ENCODE measurements around the gene CHKB.

Gene CHKB

GRCh38 chr22:50600538-50600937, 17.9 kb upstream of the CHKB start, which contains the start of gene MAPK8IP2:
TSS of gene MAPK8IP2 (plus strand) at chr22:50600793. CDS start at chr22:50600819, 26 bp downstream.
- H3K27ac Mint-ChIP-seq: peak within 1 kb of the TSS in 1 of 2 donors; percentile 9
- peak within 1 kb of the TSS; percentile 44 to 56 for H3K4me3 Mint-ChIP-seq
- H3K4me1 Mint-ChIP-seq (ENCODE audit: low read depth in 2 of 2): peaks cover 2 to 7% of the 10 kb centered on the region in 2 donors
- H3K27me3 Mint-ChIP-seq: peaks cover 39 to 52% of the 10 kb centered on the region in 2 donors
- H3K36me3 Mint-ChIP-seq (ENCODE audit: insufficient read depth): peaks cover under 1% of the 10 kb centered on the region
- DNase-seq (no peak), ATAC-seq (replicated peaks) (peak; percentile 51)
- H3K9me3 Mint-ChIP-seq: no peaks in the 10 kb centered on the region

- Mint-ChIP-seq H3K4me1 (ENCODE audit: low read depth in 2 of 2) (peaks cover 2 to 7% of the 10 kb centered on the region in 2 donors), H3K4me3 (peak overlapping the region; percentile 34 to 44), H3K36me3 (ENCODE audit: insufficient read depth) (peaks cover 3% of the 10 kb centered on the region), H3K27ac (no peak overlapping the region), H3K27me3 (peaks cover 39 to 46% of the 10 kb centered on the region in 2 donors), H3K9me3 (no peaks in the 10 kb centered on the region)
- DNase-seq (peak; percentile 66 to 74 (median 71)), ATAC-seq (replicated peaks) (peak; percentile 95)
These were observed 17.3 kb upstream of the CHKB start for GRCh38 chr22:50599816-50600455.

GRCh38 chr22:50597097-50597496, 14.4 kb upstream of the CHKB start:
- Mint-ChIP-seq H3K4me1 (ENCODE audit: low read depth in 2 of 2) (peaks cover 2 to 5% of the 10 kb centered on the region in 2 donors), H3K27me3 (peaks cover 24 to 28% of the 10 kb centered on the region in 2 donors), H3K9me3 (no peaks in the 10 kb centered on the region), H3K4me3 (no peak overlapping the region), H3K27ac (no peak overlapping the region), H3K36me3 (ENCODE audit: insufficient read depth) (peaks cover 6% of the 10 kb centered on the region)
- ATAC-seq (replicated peaks): no peak
- DNase-seq: no peak

- no peak overlapping the region for H3K4me3 Mint-ChIP-seq
- no peak for DNase-seq
- peaks cover 0 to 3% of the 10 kb centered on the region in 2 donors for H3K4me1 Mint-ChIP-seq (ENCODE audit: low read depth in 2 of 2)
- H3K27me3 Mint-ChIP-seq: peaks cover 17% of the 10 kb centered on the region in 2 donors
- ATAC-seq (replicated peaks): no peak
- H3K36me3 Mint-ChIP-seq (ENCODE audit: insufficient read depth): peaks cover 6% of the 10 kb centered on the region
- H3K9me3 Mint-ChIP-seq: no peaks in the 10 kb centered on the region
- no peak overlapping the region for H3K27ac Mint-ChIP-seq
These were observed 12.5 kb upstream of the CHKB start for GRCh38 chr22:50595189-50595588.

GRCh38 chr22:50587407-50587806, 4.8 kb upstream of the CHKB start:
- H3K9me3 Mint-ChIP-seq: no peaks in the 10 kb centered on the region
- peaks cover 5 to 6% of the 10 kb centered on the region in 2 donors for H3K4me1 Mint-ChIP-seq (ENCODE audit: low read depth in 2 of 2)
- DNase-seq: no peak
- H3K36me3 Mint-ChIP-seq (ENCODE audit: insufficient read depth): peaks cover 13% of the 10 kb centered on the region
- no peak overlapping the region for H3K27ac Mint-ChIP-seq
- H3K27me3 Mint-ChIP-seq: no peaks in the 10 kb centered on the region
- H3K4me3 Mint-ChIP-seq: no peak overlapping the region
- ATAC-seq (replicated peaks): no peak

GRCh38 chr22:50586416-50586815, 3.8 kb upstream of the CHKB start:
- DNase-seq: no peak

GRCh38 chr22:50585781-50586180, 3.1 kb upstream of the CHKB start:
- no peak for DNase-seq
- ATAC-seq (replicated peaks): no peak
- H3K9me3 Mint-ChIP-seq: no peaks in the 10 kb centered on the region

More at GRCh38 chr22:50586416-50586815, 3.8 kb upstream of the CHKB start:
- no peak overlapping the region for H3K27ac Mint-ChIP-seq
- no peak overlapping the region for H3K4me3 Mint-ChIP-seq
- no peaks in the 10 kb centered on the region for H3K9me3 Mint-ChIP-seq
- H3K4me1 Mint-ChIP-seq (ENCODE audit: low read depth in 2 of 2): peaks cover 5 to 8% of the 10 kb centered on the region in 2 donors
- peaks cover 13% of the 10 kb centered on the region for H3K36me3 Mint-ChIP-seq (ENCODE audit: insufficient read depth)
- ATAC-seq (replicated peaks): no peak
- H3K27me3 Mint-ChIP-seq: no peaks in the 10 kb centered on the region

GRCh38 chr22:50585238-50585637, 2.6 kb upstream of the CHKB start:
- DNase-seq (no peak), ATAC-seq (replicated peaks) (no peak)
- Mint-ChIP-seq H3K4me1 (ENCODE audit: low read depth in 2 of 2) (peaks cover 5 to 11% of the 10 kb centered on the region in 2 donors), H3K36me3 (ENCODE audit: insufficient read depth) (peaks cover 18% of the 10 kb centered on the region), H3K9me3 (no peaks in the 10 kb centered on the region), H3K27ac (no peak overlapping the region), H3K4me3 (no peak overlapping the region), H3K27me3 (no peaks in the 10 kb centered on the region)

More at GRCh38 chr22:50585781-50586180, 3.1 kb upstream of the CHKB start:
- peaks cover 14% of the 10 kb centered on the region for H3K36me3 Mint-ChIP-seq (ENCODE audit: insufficient read depth)
- no peak overlapping the region for H3K4me3 Mint-ChIP-seq
- H3K27ac Mint-ChIP-seq: no peak overlapping the region
- H3K4me1 Mint-ChIP-seq (ENCODE audit: low read depth in 2 of 2): peaks cover 5 to 10% of the 10 kb centered on the region in 2 donors
- H3K27me3 Mint-ChIP-seq: no peaks in the 10 kb centered on the region

- DNase-seq: no peak
- Mint-ChIP-seq H3K27ac (no peak overlapping the region), H3K4me3 (peak overlapping the region; percentile 88 to 91), H3K36me3 (ENCODE audit: insufficient read depth) (peaks cover 18% of the 10 kb centered on the region), H3K4me1 (ENCODE audit: low read depth in 2 of 2) (peaks cover 5 to 12% of the 10 kb centered on the region in 2 donors), H3K9me3 (no peaks in the 10 kb centered on the region), H3K27me3 (no peaks in the 10 kb centered on the region)
- ATAC-seq (replicated peaks): no peak
These were observed 1.8 kb upstream of the CHKB start for GRCh38 chr22:50584106-50585096.

- peaks cover 5 to 12% of the 10 kb centered on the region in 2 donors for H3K4me1 Mint-ChIP-seq (ENCODE audit: low read depth in 2 of 2)
- H3K4me3 Mint-ChIP-seq: peak overlapping the region; percentile 88 to 91
- peaks cover 18% of the 10 kb centered on the region for H3K36me3 Mint-ChIP-seq (ENCODE audit: insufficient read depth)
- no peaks in the 10 kb centered on the region for H3K9me3 Mint-ChIP-seq
- ATAC-seq (replicated peaks) (peak; percentile 14), DNase-seq (no peak)
- no peaks in the 10 kb centered on the region for H3K27me3 Mint-ChIP-seq
- peak overlapping the region; percentile 96 for H3K27ac Mint-ChIP-seq
These were observed 729 bp upstream of the CHKB start for GRCh38 chr22:50583294-50583861.

- Mint-ChIP-seq H3K9me3 (no peaks in the 10 kb centered on the region), H3K4me3 (peak overlapping the region; percentile 88 to 91), H3K27me3 (no peaks in the 10 kb centered on the region), H3K27ac (peak overlapping the region; percentile 96), H3K4me1 (ENCODE audit: low read depth in 2 of 2) (peaks cover 5 to 15% of the 10 kb centered on the region in 2 donors), H3K36me3 (ENCODE audit: insufficient read depth) (peaks cover 18% of the 10 kb centered on the region)
- ATAC-seq (replicated peaks): peak; percentile 0
- DNase-seq: no peak
These were observed 628 bp downstream of the CHKB start for GRCh38 chr22:50581950-50582492.

GRCh38 chr22:50581031-50581949, 1.4 kb downstream of the CHKB start:
- ATAC-seq (replicated peaks): no peak
- DNase-seq: no peak
- H3K36me3 Mint-ChIP-seq (ENCODE audit: insufficient read depth): peaks cover 22% of the 10 kb centered on the region

More at GRCh38 chr22:50581031-50581949, 1.4 kb downstream of the CHKB start:
- Mint-ChIP-seq H3K27me3 (no peaks in the 10 kb centered on the region), H3K4me1 (ENCODE audit: low read depth in 2 of 2) (peaks cover 5 to 15% of the 10 kb centered on the region in 2 donors), H3K4me3 (peak overlapping the region; percentile 88 to 91), H3K27ac (peak overlapping the region; percentile 96), H3K9me3 (no peaks in the 10 kb centered on the region)
